ENCODE data around the gene ITGB6.

GRCh38 chr2:160194946-160195345, 5.1 kb downstream of the ITGB6 start:
- TF ChIP-seq CTCF (IDR thresholded peaks at IDR 0.05): no peak
- no peak for TF ChIP-seq JUN (CRISPR knock-in tag; IDR thresholded peaks at IDR 0.05)
- no peak for TF ChIP-seq USF2 (CRISPR knock-in tag; IDR thresholded peaks at IDR 0.05)
- no peak for TF ChIP-seq TCF7 (CRISPR knock-in tag; IDR thresholded peaks at IDR 0.05; ENCODE audit: low read depth)
- TF ChIP-seq ELF4 (CRISPR knock-in tag; IDR thresholded peaks at IDR 0.05; ENCODE audit: low read depth): no peak
- TF ChIP-seq ZBTB21 (CRISPR knock-in tag; IDR thresholded peaks at IDR 0.05; ENCODE audit: borderline replicate concordance): no peak
- TF ChIP-seq PREB (CRISPR knock-in tag; IDR thresholded peaks at IDR 0.05; ENCODE audit: borderline replicate concordance): no peak
- no peak for TF ChIP-seq OVOL2 (CRISPR knock-in tag; IDR thresholded peaks at IDR 0.05; ENCODE audit: borderline replicate concordance)
- TF ChIP-seq NFYB (CRISPR knock-in tag; conservative IDR thresholded peaks at IDR 0.05; ENCODE audit: low read depth): no peak
- no peak for TF ChIP-seq MAX (CRISPR knock-in tag; IDR thresholded peaks at IDR 0.05)
- no peak for TF ChIP-seq ZNF232 (CRISPR knock-in tag; IDR thresholded peaks at IDR 0.05)
- TF ChIP-seq ETV6 (CRISPR knock-in tag; IDR thresholded peaks at IDR 0.05): no peak

All from WTC11 (cell line).